GM12878 (cell line): ENCODE results near the gene IFIT5. TPM values are rescaled to one million over a fixed set of nuclear protein-coding genes. Genes with fewer than 3 reads are reported as not detected.

ENCODE experiments used
- ATAC-seq: fragments of 200-7000 bp; cut with Tn5 transposase; 3 replicates; pipeline ENCODE4 v1.9.1; 2020; ENCODE audit warnings: mild to moderate bottlenecking, moderate library complexity
- BruUV-seq: library from RNA; stranded (reverse); fragments of 400-500 nt; replicated peaks from 2 replicates; lab custom pipeline; 2021; lab: Mats Ljungman, UMichigan
- CTCF ChIA-PET: fragments of 300-600 bp; sonication (Branson Sonifier 250); formaldehyde crosslinking; extraction: SDS; loops from one replicate; lab custom pipeline; 2021; ENCODE audit warnings: inconsistent platforms; lab: Yijun Ruan, JAX
- POLR2A ChIA-PET: fragments of 350-600 bp; formaldehyde crosslinking; extraction: SDS; loops from one replicate; lab custom pipeline; 2021; ENCODE audit warnings: inconsistent platforms; lab: Charles Lee
- RAD21 ChIA-PET: fragments of 300-600 bp; sonication (Branson Sonifier 250); formaldehyde crosslinking; loops from one replicate; lab custom pipeline; 2023; ENCODE audit warnings: antibody characterized with exemption; ENCODE audit not compliant: unreplicated experiment; lab: Charles Lee
- SMC1A ChIA-PET: fragments of 300-600 bp; sonication (Branson Sonifier 250); formaldehyde crosslinking; loops from one replicate; lab custom pipeline; 2023; ENCODE audit not compliant: unreplicated experiment, uncharacterized antibody; lab: Charles Lee
- DNase-seq: peaks from one replicate; pipeline ENCODE4 v3.0.0-alpha.2; 2011; ENCODE audit warnings: low read depth, low spot score
- FAIRE-seq: peaks from 3 replicates; lab custom pipeline; 2011; peaks lifted over from hg19 to GRCh38; lab: Jason Lieb, UNC
- H2AFZ ChIP-seq: 2 replicates; pipeline ENCODE4 v1.6.0; 2011; ENCODE audit warnings: low read depth, low read length, control low read depth; ENCODE audit not compliant: control insufficient read depth
- H3K27ac ChIP-seq: 2 replicates; pipeline ENCODE4 v1.5.1; 2011; ENCODE audit warnings: control low read depth; ENCODE audit not compliant: control insufficient read depth, insufficient read depth
- H3K27me3 ChIP-seq, 2 experiments: replicated peaks in 1 of 2; 2 replicates each; pipeline versions ENCODE4 v1.6.0 to v1.6.1; 2011; ENCODE audit warnings: low read length in 1 of 2; ENCODE audit not compliant: control insufficient read depth in 2 of 2, insufficient read depth in 2 of 2
- H3K36me3 ChIP-seq, 2 experiments: 2 replicates each; pipeline ENCODE4 v1.5.1; 2011; ENCODE audit warnings: low read length in 1 of 2; ENCODE audit not compliant: control insufficient read depth in 2 of 2, insufficient read depth in 2 of 2
- H3K4me1 ChIP-seq: 2 replicates; pipeline ENCODE4 v1.6.1; 2011; ENCODE audit warnings: mild to moderate bottlenecking, low read length, moderate library complexity, mixed read lengths; ENCODE audit not compliant: control insufficient read depth, insufficient read depth
- H3K4me2 ChIP-seq: 2 replicates; pipeline ENCODE4 v1.6.0; 2011; ENCODE audit warnings: control low read depth; ENCODE audit not compliant: control insufficient read depth, insufficient read depth
- H3K4me3 ChIP-seq: fragments of 200-600 bp; sonication (generic); 2 replicates; pipeline ENCODE4 v1.5.1; 2016
- H3K79me2 ChIP-seq: 2 replicates; pipeline ENCODE4 v1.6.0; 2011; ENCODE audit warnings: low read length; ENCODE audit not compliant: control insufficient read depth, insufficient read depth
- H3K9ac ChIP-seq: 2 replicates; pipeline ENCODE4 v1.8.0; 2011; ENCODE audit warnings: low read length, control low read depth, mixed read lengths; ENCODE audit not compliant: control insufficient read depth, insufficient read depth
- H3K9me3 ChIP-seq: replicated peaks from 3 replicates; pipeline ENCODE4 v1.5.1; 2011; ENCODE audit warnings: mild to moderate bottlenecking, low read length; ENCODE audit not compliant: control insufficient read depth, insufficient read depth
- H4K20me1 ChIP-seq: 2 replicates; pipeline ENCODE4 v1.6.0; 2011; ENCODE audit not compliant: control insufficient read depth, insufficient read depth
- BMI1 ChIP-seq: fragments of 450-650 bp; IDR thresholded peaks from 2 replicates; pipeline ENCODE4 v1.6.1; 2016; ENCODE audit warnings: mild to moderate bottlenecking, moderate library complexity, borderline replicate concordance
- CBX3 ChIP-seq: fragments of 200-600 bp; sonication (generic); IDR thresholded peaks from 2 replicates; pipeline ENCODE4 v1.6.1; 2016; ENCODE audit warnings: low read depth, borderline replicate concordance
- EP300 ChIP-seq, 2 experiments: fragments of 150-350 bp in 1 of 2; IDR thresholded peaks; 2 replicates each; pipeline ENCODE4 v1.6.1; 2011 to 2012; ENCODE audit warnings: low read depth in 2 of 2, low read length in 2 of 2, borderline replicate concordance in 1 of 2, improper control_type of control experiment in 1 of 2, inconsistent platforms in 1 of 2; ENCODE audit not compliant: control insufficient read depth in 1 of 2
- ETV6 ChIP-seq, 2 experiments: fragments of 450-650 bp in 1 of 2; IDR thresholded peaks in 1 of 2; conservative IDR thresholded peaks in 1 of 2; 2 replicates each; pipeline ENCODE4 v1.6.1; 2014; ENCODE audit warnings: antibody characterized with exemption in 1 of 2, borderline replicate concordance in 1 of 2, low read depth in 1 of 2, mild to moderate bottlenecking in 1 of 2, moderate library complexity in 1 of 2
- IRF4 ChIP-seq: IDR thresholded peaks from 2 replicates; pipeline ENCODE4 v1.6.1; 2011; ENCODE audit warnings: low read depth, low read length
- IRF5 ChIP-seq: fragments of 450-650 bp; IDR thresholded peaks from 2 replicates; pipeline ENCODE4 v1.6.1; 2017; ENCODE audit warnings: borderline replicate concordance
- KDM1A ChIP-seq: fragments of 200-600 bp; sonication (generic); IDR thresholded peaks from 2 replicates; pipeline ENCODE4 v1.6.1; 2016; ENCODE audit warnings: borderline replicate concordance
- MLLT1 ChIP-seq: fragments of 450-650 bp; IDR thresholded peaks from 2 replicates; pipeline ENCODE4 v1.6.1; 2016; ENCODE audit warnings: mild to moderate bottlenecking
- MTA2 ChIP-seq: fragments of 450-650 bp; IDR thresholded peaks from 2 replicates; pipeline ENCODE4 v1.6.1; 2016; ENCODE audit warnings: low read depth, mild to moderate bottlenecking, moderate library complexity
- NFXL1 ChIP-seq: fragments of 450-650 bp; IDR thresholded peaks from 2 replicates; pipeline ENCODE4 v1.6.1; 2017; ENCODE audit warnings: antibody characterized with exemption, mild to moderate bottlenecking, borderline replicate concordance
- PAX8 ChIP-seq: fragments of 450-650 bp; IDR thresholded peaks from 2 replicates; pipeline ENCODE4 v1.6.1; 2017; ENCODE audit warnings: mild to moderate bottlenecking, moderate library complexity
- RELA ChIP-seq: fragments of 450-650 bp; IDR thresholded peaks from 2 replicates; pipeline ENCODE4 v1.8.0; 2014; ENCODE audit warnings: borderline replicate concordance; ENCODE audit not compliant: partially characterized antibody
- TBL1XR1 ChIP-seq: IDR thresholded peaks from 2 replicates; pipeline ENCODE4 v1.6.1; 2012; ENCODE audit warnings: low read depth, low read length, improper control_type of control experiment
- ZBTB40 ChIP-seq: fragments of 450-650 bp; IDR thresholded peaks from 2 replicates; pipeline ENCODE4 v1.6.1; 2016; ENCODE audit warnings: mild to moderate bottlenecking, moderate library complexity, borderline replicate concordance
- WGBS: methylation state at CpG from one replicate; pipeline ENCODE4 v1.1.6; 2016; ENCODE audit warnings: low lambda C conversion rate; ENCODE audit not compliant: insufficient replicate concordance, insufficient coverage; ENCODE audit errors: missing lambda C conversion rate; 5-methylcytosine and 5-hydroxymethylcytosine counted together
- in situ Hi-C: fragments of 300-500 bp; cut with MboI; formaldehyde crosslinking; loops from 9 replicates; pipeline ENCODE4 v1.14.3; 2018; ENCODE audit warnings: mixed read lengths
- intact Hi-C: fragments of 100-400 bp; cut with micrococcal nuclease; formaldehyde crosslinking; loops from one replicate; pipeline ENCODE4 v1.14.2; 2022; ENCODE audit not compliant: unreplicated experiment
- polyA plus RNA-seq, 11 experiments: library from polyadenylated mRNA; depleted of rRNA in 4 of 11; unstranded in 6 of 11; stranded (reverse) in 5 of 11; fragments of >200 nt; fragmentation: Nextera tagmentation in 4 of 11; fragmentation: Illumina TruSeq in 1 of 11; extraction: Ambion mirVana in 4 of 11; extraction: Trizol in 1 of 11; gene quantifications; 1 replicate in 1 of 11; 2 replicates in 10 of 11; pipeline versions ENCODE4 v1.2.1 to v1.2.3, GENCODE V29; 2011 to 2016; ENCODE audit warnings: inconsistent platforms in 2 of 11, missing spikeins in 2 of 11, low read depth in 1 of 11
- total RNA-seq, 4 experiments: library from RNA; depleted of rRNA in 3 of 4; stranded (reverse); fragments of >200 nt in 3 of 4; fragmentation: Illumina TruSeq in 1 of 4; extraction: Trizol in 1 of 4; gene quantifications; 2 replicates each; pipeline versions ENCODE4 v1.2.1 to v1.2.3, GENCODE V29; 2013 to 2021

The IFIT5 gene
- total and polyA plus RNA-seq, 10 of the 15 experiments (the other 5 are each of a cell fraction or from before 2014, with no cell fraction given), result 5.9 to 17.0 (median 10.4) TPM

- in situ Hi-C loops, result no loop called here
- H3K9ac ChIP-seq, result no peak overlapping the region
- POLR2A ChIA-PET, result interaction anchor here (1.2 to 2.9 kb wide), 9 partner anchors 15 to 73 kb away, joined by 3 to 9 read pairs (median 5); partner anchors contain the start of genes IFIT1, IFIT3 and IFIT5
- peak overlapping the region; percentile 44 for H3K4me2 ChIP-seq
- WGBS, result 65% methylated on average over 4 of the region's 4 CpGs
- H3K79me2 ChIP-seq, result no peaks in the 10 kb centered on the region
- H4K20me1 ChIP-seq, result no peaks in the 10 kb centered on the region
- RAD21 ChIA-PET, result interaction anchor here (0.8 to 3.9 kb wide), 18 partner anchors 14 to 199 kb away, joined by 3 to 68 read pairs (median 14); partner anchors contain the start of genes IFIT1, IFIT2, IFIT3 and IFIT5
- CTCF ChIA-PET, result interaction anchor here (0.7 to 5.9 kb wide), 28 partner anchors 8 to 433 kb away, joined by 3 to 97 read pairs (median 15); partner anchors contain the start of genes IFIT1, IFIT2 and IFIT5
- peaks cover 30% of the 10 kb centered on the region for H3K4me1 ChIP-seq
- peak; percentile 90 for ATAC-seq
- intact Hi-C loops, result loop anchor here (5.0 kb wide), 1 partner anchor 195 kb away; no protein-coding TSS in a partner anchor
- no peak overlapping the region; the same call in 1 of the 2 replicates for H2AFZ ChIP-seq
- no peaks in the 10 kb centered on the region for H3K36me3 ChIP-seq
- peak overlapping the region; percentile 62 for H3K27ac ChIP-seq
- H3K27me3 ChIP-seq, result no peaks in the 10 kb centered on the region
- no peak overlapping the region for H3K4me3 ChIP-seq
- SMC1A ChIA-PET, result interaction anchor here (0.7 to 6.8 kb wide), 27 partner anchors 8 to 467 kb away, joined by 3 to 98 read pairs (median 20); partner anchors contain the start of genes IFIT1, IFIT1B, IFIT2 and IFIT5
- peak; percentile 92 for FAIRE-seq
- no peaks in the 10 kb centered on the region for H3K9me3 ChIP-seq
- no TSS peak for BruUV-seq
- peak; percentile 92 for DNase-seq
- TF ChIP-seq BMI1 (peak; percentile 76; the same call in 1 of the 2 replicates), KDM1A (no peak), EP300 (IDR thresholded peaks at IDR 0.05; ENCODE audit: borderline replicate concordance in 1 of 2, control insufficient read depth in 1 of 2, low read depth in 2 of 2, low read length in 2 of 2) (peak; percentile 35 to 58; a peak in 1 of 4 replicates), IRF4 (no peak), IRF5 (no peak), PAX8 (no peak), CBX3 (no peak), RELA (no peak), MLLT1 (peak; percentile 74; the same call in 1 of the 2 replicates), MTA2 (peak; percentile 88), ZBTB40 (no peak), TBL1XR1 (no peak), ETV6 (conservative IDR thresholded peaks at IDR 0.05 in 1 of 2, IDR thresholded peaks at IDR 0.05 in 1 of 2; ENCODE audit: borderline replicate concordance in 1 of 2, low read depth in 1 of 2) (no peak), NFXL1 (no peak)
Observed at GRCh38 chr10:89367529-89367928, 46.8 kb upstream of the IFIT5 start.
